GM18526 (cell line): ENCODE measurements around the gene HSD3B1.

Experiments used
- POLR2A ChIP-seq: IDR thresholded peaks from 3 replicates; pipeline ENCODE4 v1.6.1; 2011; ENCODE audit not compliant: insufficient read length; ENCODE audit errors: extremely low read depth

Gene HSD3B1

GRCh38 chr1:119506941-119507340 is at the start of gene HSD3B1:
HSD3B1 (plus strand) TSS chr1:119507210; CDS start chr1:119507477, 267 bp downstream.
- no peak for TF ChIP-seq POLR2A

- TF ChIP-seq POLR2A: no peak
Measured at GRCh38 chr1:119462964-119463363, 44.0 kb upstream of the HSD3B1 start.

GRCh38 chr1:119463569-119463968 is 43.4 kb upstream of the HSD3B1 start:
- TF ChIP-seq POLR2A: no peak

GRCh38 chr1:119466445-119466844 is 40.6 kb upstream of the HSD3B1 start:
- no peak for TF ChIP-seq POLR2A

GRCh38 chr1:119467219-119467618 is 39.8 kb upstream of the HSD3B1 start:
- no peak for TF ChIP-seq POLR2A

GRCh38 chr1:119467857-119468668 is 38.9 kb upstream of the HSD3B1 start:
- no peak for TF ChIP-seq POLR2A

- TF ChIP-seq POLR2A: no peak
Measured at GRCh38 chr1:119469741-119470140, 37.3 kb upstream of the HSD3B1 start.

GRCh38 chr1:119470377-119470776 is 36.6 kb upstream of the HSD3B1 start:
- no peak for TF ChIP-seq POLR2A

- no peak for TF ChIP-seq POLR2A
Measured at GRCh38 chr1:119470958-119471357, 36.1 kb upstream of the HSD3B1 start.

- TF ChIP-seq POLR2A: no peak
Measured at GRCh38 chr1:119471566-119471965, 35.4 kb upstream of the HSD3B1 start.

GRCh38 chr1:119472080-119472818 is 34.8 kb upstream of the HSD3B1 start:
- TF ChIP-seq POLR2A: no peak

GRCh38 chr1:119472819-119473175 is 34.2 kb upstream of the HSD3B1 start:
- no peak for TF ChIP-seq POLR2A

- TF ChIP-seq POLR2A: no peak
Measured at GRCh38 chr1:119475866-119476439, 31.1 kb upstream of the HSD3B1 start.

GRCh38 chr1:119477710-119478109 is 29.3 kb upstream of the HSD3B1 start:
- no peak for TF ChIP-seq POLR2A

- no peak for TF ChIP-seq POLR2A
Measured at GRCh38 chr1:119480175-119480574, 26.8 kb upstream of the HSD3B1 start.

GRCh38 chr1:119481951-119482350 is 25.1 kb upstream of the HSD3B1 start:
- no peak for TF ChIP-seq POLR2A
